HCT116 (cell line): Measurements from ENCODE around the gene TEX48. TPM values are rescaled to one million over a fixed set of nuclear protein-coding genes. Genes with fewer than 3 reads are reported as not detected.

Experiments used
- ATAC-seq: fragments of 200-7000 bp; cut with Tn5 transposase; 2 replicates; pipeline ENCODE4 v1.9.1; 2020; ENCODE audit warnings: mild to moderate bottlenecking, moderate library complexity
- BruUV-seq: library from RNA; stranded (reverse); fragments of 400-500 nt; replicated peaks from 2 replicates; lab custom pipeline; 2021; lab: Mats Ljungman, UMichigan
- CTCF ChIA-PET: fragments of 300-600 bp; sonication (Branson Sonifier 250); formaldehyde crosslinking; loops from one replicate; lab custom pipeline; 2021; ENCODE audit warnings: antibody characterized with exemption; lab: Charles Lee
- POLR2A ChIA-PET: fragments of 300-600, 350-600 bp; sonication (Branson Sonifier 250); formaldehyde crosslinking; loops from one replicate; lab custom pipeline; 2021; ENCODE audit warnings: antibody characterized with exemption; lab: Charles Lee
- RAD21 ChIA-PET, 2 experiments: fragments of 300-600 bp; sonication (Branson Sonifier 250); formaldehyde crosslinking; loops; one replicate each; lab custom pipeline; 2023; ENCODE audit warnings: low total read pairs in 2 of 2; ENCODE audit not compliant: uncharacterized antibody in 2 of 2, unreplicated experiment in 2 of 2, low non-redundant PET in 1 of 2; lab: Charles Lee
- DNase-seq: peaks from one replicate; pipeline ENCODE4 v3.0.0-alpha.2; 2010; ENCODE audit warnings: low read depth, low spot score
- H2AFZ ChIP-seq: fragments of 200-600 bp; shearing (Covaris generic), sonication (generic); 2 replicates; pipeline ENCODE4 v1.6.1; 2017; ENCODE audit warnings: low read depth, mixed run types, mixed read lengths, antibody characterized with exemption, low read length; ENCODE audit not compliant: poor library complexity, severe bottlenecking
- H3K27ac ChIP-seq: 2 replicates; pipeline ENCODE4 v1.5.1; 2012; ENCODE audit warnings: low read depth, low read length
- H3K27me3 ChIP-seq: fragments of 200-600 bp; sonication (generic); 2 replicates; pipeline ENCODE4 v1.6.1; 2016; ENCODE audit warnings: mixed run types, low read length, mixed read lengths; ENCODE audit not compliant: insufficient read depth
- H3K36me3 ChIP-seq, 2 experiments: fragments of 200-500 bp in 1 of 2; fragments of 200-600 bp in 1 of 2; sonication (Bioruptor generic) in 1 of 2; sonication (generic) in 1 of 2; 2 replicates each; pipeline versions ENCODE4 v1.5.1 to v1.6.1; 2014 to 2016; ENCODE audit warnings: low read length in 2 of 2, inconsistent platforms in 1 of 2, mixed read lengths in 1 of 2, mixed run types in 1 of 2; ENCODE audit not compliant: insufficient read depth in 2 of 2, control insufficient read depth in 1 of 2
- H3K4me1 ChIP-seq, 2 experiments: fragments of 200-600 bp in 1 of 2; sonication (generic) in 1 of 2; 2 replicates each; pipeline versions ENCODE4 v1.5.1 to v1.6.1; 2012 to 2017; ENCODE audit warnings: low read length in 2 of 2, inconsistent platforms in 1 of 2, mild to moderate bottlenecking in 1 of 2, mixed read lengths in 1 of 2, mixed run types in 1 of 2, moderate library complexity in 1 of 2; ENCODE audit not compliant: insufficient read depth in 2 of 2, control insufficient read depth in 1 of 2
- H3K4me2 ChIP-seq: fragments of 200-600 bp; sonication (generic); 2 replicates; pipeline ENCODE4 v1.6.1; 2017; ENCODE audit warnings: mixed run types, low read length, mixed read lengths
- H3K4me3 ChIP-seq, 2 experiments: fragments of 200-600 bp in 1 of 2; sonication (generic) in 1 of 2; replicated peaks in 1 of 2; 2 replicates each; pipeline ENCODE4 v1.5.1; 2011 to 2016; ENCODE audit warnings: low read length in 2 of 2, control low read depth in 1 of 2, low read depth in 1 of 2, mild to moderate bottlenecking in 1 of 2, mixed read lengths in 1 of 2, mixed run types in 1 of 2
- H3K79me2 ChIP-seq: fragments of 200-600 bp; sonication (generic); 2 replicates; pipeline ENCODE4 v1.6.1; 2017; ENCODE audit warnings: mild to moderate bottlenecking, mixed run types, low read length, moderate library complexity, mixed read lengths; ENCODE audit not compliant: insufficient read depth
- H3K9ac ChIP-seq: fragments of 200-600 bp; sonication (generic); 2 replicates; pipeline ENCODE4 v1.6.1; 2016; ENCODE audit warnings: low read length, mixed read lengths
- H3K9me2 ChIP-seq: fragments of 200-600 bp; sonication (generic), shearing (Covaris generic); 2 replicates; pipeline ENCODE4 v1.6.1; 2017; ENCODE audit warnings: mixed run types, mild to moderate bottlenecking, moderate library complexity; ENCODE audit not compliant: insufficient read depth
- H3K9me3 ChIP-seq, 2 experiments: fragments of 200-500 bp in 1 of 2; fragments of 200-600 bp in 1 of 2; sonication (Bioruptor generic) in 1 of 2; sonication (generic) in 1 of 2; 2 replicates each; pipeline ENCODE4 v1.6.1; 2014 to 2017; ENCODE audit warnings: low read length in 2 of 2, mixed read lengths in 2 of 2, inconsistent platforms in 1 of 2, low read depth in 1 of 2, mild to moderate bottlenecking in 1 of 2, mixed run types in 1 of 2, moderate library complexity in 1 of 2; ENCODE audit not compliant: control insufficient read depth in 1 of 2, insufficient read depth in 1 of 2
- H4K20me1 ChIP-seq: fragments of 200-600 bp; sonication (generic), shearing (Covaris generic); 2 replicates; pipeline ENCODE4 v1.6.1; 2017; ENCODE audit warnings: mixed run types, mild to moderate bottlenecking, moderate library complexity; ENCODE audit not compliant: insufficient read depth
- CBX3 ChIP-seq: IDR thresholded peaks from 2 replicates; pipeline ENCODE4 v1.6.1; 2012; ENCODE audit warnings: low read depth
- CEBPB ChIP-seq: IDR thresholded peaks from 2 replicates; pipeline ENCODE4 v1.6.1; 2012; ENCODE audit warnings: low read depth
- EGR1 ChIP-seq: IDR thresholded peaks from 2 replicates; pipeline ENCODE4 v1.6.1; 2012; ENCODE audit warnings: low read depth
- ELF1 ChIP-seq: IDR thresholded peaks from 2 replicates; pipeline ENCODE4 v1.6.1; 2012; ENCODE audit warnings: low read depth, borderline replicate concordance
- FOSL1 ChIP-seq: IDR thresholded peaks from 2 replicates; pipeline ENCODE4 v1.6.1; 2012; ENCODE audit warnings: low read depth
- JUND ChIP-seq: IDR thresholded peaks from 2 replicates; pipeline ENCODE4 v1.6.1; 2012
- POLR2A ChIP-seq: IDR thresholded peaks from 2 replicates; pipeline ENCODE4 v1.7.0; 2011; ENCODE audit warnings: borderline replicate concordance; ENCODE audit not compliant: insufficient read depth, insufficient read length; ENCODE audit errors: extremely low read depth
- POLR2AphosphoS5 ChIP-seq: IDR thresholded peaks from 2 replicates; pipeline ENCODE4 v1.6.1; 2011; ENCODE audit warnings: mild to moderate bottlenecking, low read depth, low read length, moderate library complexity
- RAD21 ChIP-seq: IDR thresholded peaks from 2 replicates; pipeline ENCODE4 v1.6.1; 2012; ENCODE audit warnings: low read depth, mild to moderate bottlenecking
- SIN3A ChIP-seq: IDR thresholded peaks from 2 replicates; pipeline ENCODE4 v1.6.1; 2012; ENCODE audit warnings: low read depth
- SP1 ChIP-seq: IDR thresholded peaks from 2 replicates; pipeline ENCODE4 v1.6.1; 2012; ENCODE audit warnings: low read depth
- SRF ChIP-seq: IDR thresholded peaks from 2 replicates; pipeline ENCODE4 v1.6.1; 2012; ENCODE audit warnings: low read depth
- TCF7L2 ChIP-seq: IDR thresholded peaks from 2 replicates; pipeline ENCODE4 v1.7.0; 2011; ENCODE audit warnings: borderline replicate concordance, inconsistent platforms; ENCODE audit not compliant: insufficient read depth, insufficient read length; ENCODE audit errors: extremely low read depth
- YY1 ChIP-seq: IDR thresholded peaks from 2 replicates; pipeline ENCODE4 v1.6.1; 2011; ENCODE audit warnings: low read length, low read depth, moderate library complexity, mild to moderate bottlenecking; ENCODE audit not compliant: insufficient replicate concordance; ENCODE audit errors: extremely low read depth
- ZFX ChIP-seq: fragments of 450-650 bp; IDR thresholded peaks from 2 replicates; pipeline ENCODE4 v1.6.1; 2017
- ZNF274 ChIP-seq: fragments of 200-500 bp; sonication (Bioruptor generic); IDR thresholded peaks from 2 replicates; pipeline ENCODE4 v1.6.1; 2014; ENCODE audit warnings: mild to moderate bottlenecking, low read depth, low read length, inconsistent platforms
- intact Hi-C: fragments of 100-400 bp; cut with micrococcal nuclease; formaldehyde crosslinking; loops from 2 replicates; pipeline ENCODE4 v1.10.0; 2022
- total RNA-seq: library from RNA; stranded (reverse); gene quantifications from one replicate; pipeline ENCODE4 v1.2.1, GENCODE V29; 2021; ENCODE audit not compliant: unreplicated experiment
- TF ChIP-seq, protein P1 (sequence below), 3 experiments: fragments of 200-600 bp in 1 of 3; sonication (generic) in 1 of 3; IDR thresholded peaks in 2 of 3; conservative IDR thresholded peaks in 1 of 3; 2 replicates each; pipeline ENCODE4 v1.5.1; 2012 to 2017; ENCODE audit warnings: low read depth in 2 of 3, low read length in 2 of 3, antibody characterized with exemption in 1 of 3, borderline replicate concordance in 1 of 3, control low read depth in 1 of 3, mild to moderate bottlenecking in 1 of 3, mixed read lengths in 1 of 3, mixed run types in 1 of 3, moderate library complexity in 1 of 3; ENCODE audit not compliant: insufficient read depth in 1 of 3
- TF ChIP-seq, protein P2 (sequence below): IDR thresholded peaks from 2 replicates; pipeline ENCODE4 v1.6.1; 2011; ENCODE audit warnings: mild to moderate bottlenecking, low read length, moderate library complexity; ENCODE audit not compliant: insufficient replicate concordance; ENCODE audit errors: extremely low read depth
- TF ChIP-seq, protein P3 (sequence below): IDR thresholded peaks from 2 replicates; pipeline ENCODE4 v1.6.1; 2012
- TF ChIP-seq, protein P4 (sequence below): IDR thresholded peaks from 2 replicates; pipeline ENCODE4 v1.6.1; 2012

TEX48 gene
- total RNA-seq, 1 experiment from 2014 or later, result not detected

DNA sequence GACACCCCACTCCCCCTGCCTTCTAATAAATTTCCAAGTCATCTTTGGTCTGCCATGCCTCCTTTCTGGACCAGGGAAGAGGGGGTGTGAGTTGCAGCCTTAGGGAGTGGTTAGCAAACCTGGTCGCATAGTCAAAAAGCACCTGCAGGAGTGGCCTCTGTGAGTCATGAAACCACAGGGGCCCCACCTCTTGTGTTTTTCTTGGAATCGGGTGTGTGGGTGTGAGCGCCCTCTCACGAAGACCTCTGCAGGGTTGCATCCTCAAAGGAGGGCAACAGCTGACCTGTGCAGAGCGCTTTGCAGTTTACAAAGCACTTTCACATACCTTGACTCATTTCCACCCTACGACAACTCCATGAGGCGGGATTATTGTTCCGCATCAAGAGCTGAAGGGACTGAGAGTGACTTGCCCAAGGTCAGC, 36.8 kb upstream of the TEX48 start:
- Histone ChIP-seq H3K4me3 (no peak overlapping the region), H3K79me2 (no peaks in the 10 kb centered on the region), H3K9me2 (no peaks in the 10 kb centered on the region), H3K36me3 (no peaks in the 10 kb centered on the region), H3K27ac (no peak overlapping the region), H2AFZ (peak overlapping the region; percentile 33), H3K4me2 (peak overlapping the region; percentile 56), H3K4me1 (peaks cover 17 to 29% of the 10 kb centered on the region in 2 experiments), H3K27me3 (peaks cover 37% of the 10 kb centered on the region; the same call in 1 of the 2 replicates), H3K9ac (no peak overlapping the region), H4K20me1 (no peaks in the 10 kb centered on the region), H3K9me3 (no peaks in the 10 kb centered on the region)
- RAD21 ChIA-PET, result no interaction called here
- intact Hi-C loops, result no loop called here
- POLR2A ChIA-PET, result no interaction called here
- no TSS peak for BruUV-seq
- peak; percentile 91 for ATAC-seq
- peak; percentile 88 for DNase-seq
- TF ChIP-seq, protein P1, sequence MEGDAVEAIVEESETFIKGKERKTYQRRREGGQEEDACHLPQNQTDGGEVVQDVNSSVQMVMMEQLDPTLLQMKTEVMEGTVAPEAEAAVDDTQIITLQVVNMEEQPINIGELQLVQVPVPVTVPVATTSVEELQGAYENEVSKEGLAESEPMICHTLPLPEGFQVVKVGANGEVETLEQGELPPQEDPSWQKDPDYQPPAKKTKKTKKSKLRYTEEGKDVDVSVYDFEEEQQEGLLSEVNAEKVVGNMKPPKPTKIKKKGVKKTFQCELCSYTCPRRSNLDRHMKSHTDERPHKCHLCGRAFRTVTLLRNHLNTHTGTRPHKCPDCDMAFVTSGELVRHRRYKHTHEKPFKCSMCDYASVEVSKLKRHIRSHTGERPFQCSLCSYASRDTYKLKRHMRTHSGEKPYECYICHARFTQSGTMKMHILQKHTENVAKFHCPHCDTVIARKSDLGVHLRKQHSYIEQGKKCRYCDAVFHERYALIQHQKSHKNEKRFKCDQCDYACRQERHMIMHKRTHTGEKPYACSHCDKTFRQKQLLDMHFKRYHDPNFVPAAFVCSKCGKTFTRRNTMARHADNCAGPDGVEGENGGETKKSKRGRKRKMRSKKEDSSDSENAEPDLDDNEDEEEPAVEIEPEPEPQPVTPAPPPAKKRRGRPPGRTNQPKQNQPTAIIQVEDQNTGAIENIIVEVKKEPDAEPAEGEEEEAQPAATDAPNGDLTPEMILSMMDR (IDR thresholded peaks at IDR 0.05 in 2 of 3, conservative IDR thresholded peaks at IDR 0.05 in 1 of 3; ENCODE audit: borderline replicate concordance in 1 of 3, insufficient read depth in 1 of 3, low read depth in 2 of 3, low read length in 2 of 3), result peak in 2 of 3 experiments; percentile 12 to 13; a peak in 1 of 6 replicates
- TF ChIP-seq YY1, result peak; percentile 47
- peak; percentile 86 for TF ChIP-seq EGR1
- no peak for TF ChIP-seq ELF1
- TF ChIP-seq ZFX, result no peak
- TF ChIP-seq POLR2A, result no peak
- peak; percentile 44 for TF ChIP-seq RAD21
- TF ChIP-seq TCF7L2, result no peak
- TF ChIP-seq SRF, result peak; percentile 45; the same call in 1 of the 2 replicates
- TF ChIP-seq SIN3A, result no peak
- TF ChIP-seq, protein P2, sequence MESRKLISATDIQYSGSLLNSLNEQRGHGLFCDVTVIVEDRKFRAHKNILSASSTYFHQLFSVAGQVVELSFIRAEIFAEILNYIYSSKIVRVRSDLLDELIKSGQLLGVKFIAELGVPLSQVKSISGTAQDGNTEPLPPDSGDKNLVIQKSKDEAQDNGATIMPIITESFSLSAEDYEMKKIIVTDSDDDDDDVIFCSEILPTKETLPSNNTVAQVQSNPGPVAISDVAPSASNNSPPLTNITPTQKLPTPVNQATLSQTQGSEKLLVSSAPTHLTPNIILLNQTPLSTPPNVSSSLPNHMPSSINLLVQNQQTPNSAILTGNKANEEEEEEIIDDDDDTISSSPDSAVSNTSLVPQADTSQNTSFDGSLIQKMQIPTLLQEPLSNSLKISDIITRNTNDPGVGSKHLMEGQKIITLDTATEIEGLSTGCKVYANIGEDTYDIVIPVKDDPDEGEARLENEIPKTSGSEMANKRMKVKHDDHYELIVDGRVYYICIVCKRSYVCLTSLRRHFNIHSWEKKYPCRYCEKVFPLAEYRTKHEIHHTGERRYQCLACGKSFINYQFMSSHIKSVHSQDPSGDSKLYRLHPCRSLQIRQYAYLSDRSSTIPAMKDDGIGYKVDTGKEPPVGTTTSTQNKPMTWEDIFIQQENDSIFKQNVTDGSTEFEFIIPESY, result peak; percentile 40
- peak; percentile 85 for TF ChIP-seq JUND
- peak; percentile 65 for TF ChIP-seq CBX3
- no peak for TF ChIP-seq ZNF274
- peak; percentile 62 for TF ChIP-seq CEBPB
- TF ChIP-seq POLR2AphosphoS5, result peak; percentile 71
- TF ChIP-seq, protein P3, sequence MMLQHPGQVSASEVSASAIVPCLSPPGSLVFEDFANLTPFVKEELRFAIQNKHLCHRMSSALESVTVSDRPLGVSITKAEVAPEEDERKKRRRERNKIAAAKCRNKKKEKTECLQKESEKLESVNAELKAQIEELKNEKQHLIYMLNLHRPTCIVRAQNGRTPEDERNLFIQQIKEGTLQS, result no peak
- TF ChIP-seq, protein P4, sequence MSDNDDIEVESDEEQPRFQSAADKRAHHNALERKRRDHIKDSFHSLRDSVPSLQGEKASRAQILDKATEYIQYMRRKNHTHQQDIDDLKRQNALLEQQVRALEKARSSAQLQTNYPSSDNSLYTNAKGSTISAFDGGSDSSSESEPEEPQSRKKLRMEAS, result peak; percentile 60
- peak; percentile 88 for TF ChIP-seq FOSL1
- TF ChIP-seq SP1, result peak; percentile 76
- CTCF ChIA-PET, result interaction anchor here (1.0 kb wide), 1 partner anchor 188 kb away, joined by 5 read pairs; no protein-coding TSS in a partner anchor
